ENCODE measurements around the gene TTC28. TPM values are rescaled to one million over a fixed set of nuclear protein-coding genes. Genes with fewer than 3 reads are reported as not detected.

TTC28 gene
- total and polyA plus RNA-seq, 10 of the 15 experiments (the other 5 are each of a cell fraction or from before 2014, with no cell fraction given) = 0.15 to 8.4 (median 1.4) TPM

DNA sequence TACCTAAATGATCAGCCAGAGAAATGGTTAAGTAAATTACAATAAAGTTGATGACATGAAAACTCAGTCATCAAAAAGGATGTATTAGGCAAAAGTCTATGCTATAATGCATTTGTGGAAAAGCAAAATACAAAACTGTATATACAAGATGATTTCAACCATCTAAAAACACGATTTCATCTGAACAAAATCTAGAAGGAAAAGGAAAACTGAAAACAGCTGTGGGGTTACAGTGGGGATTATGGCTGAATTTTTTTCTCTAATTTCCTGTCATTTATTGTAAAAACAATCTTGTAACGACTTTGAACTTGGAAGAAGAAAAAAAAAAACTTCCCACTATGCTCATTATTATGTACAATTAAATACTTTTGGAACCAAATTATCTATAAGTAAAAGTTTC is 31.7 kb upstream of the TTC28 start:
- H3K4me2 ChIP-seq (ENCODE audit: control insufficient read depth, insufficient read depth) = no peak overlapping the region
- intact Hi-C loops (cut with micrococcal nuclease; ENCODE audit: unreplicated experiment) = no loop called here
- POLR2A ChIA-PET = no interaction called here

More for the DNA sequence above, 31.7 kb upstream of the TTC28 start:
- no peak for FAIRE-seq
- RAD21 ChIA-PET (ENCODE audit: unreplicated experiment) = no interaction called here
- H3K9ac ChIP-seq (ENCODE audit: control insufficient read depth, insufficient read depth, low read length) = no peak overlapping the region
- CTCF ChIA-PET = no interaction called here
- in situ Hi-C loops (cut with MboI) = no loop called here
- no TSS peak for BruUV-seq (replicated peaks)
- TF ChIP-seq CHD2 (IDR thresholded peaks at IDR 0.05; ENCODE audit: borderline replicate concordance, low read depth, low read length) (no peak), SMAD1 (IDR thresholded peaks at IDR 0.05; ENCODE audit: low read depth, partially characterized antibody) (no peak), FOXK2 (IDR thresholded peaks at IDR 0.05) (no peak), PML (IDR thresholded peaks at IDR 0.05; ENCODE audit: low read length) (no peak), PKNOX1 (IDR thresholded peaks at IDR 0.05) (no peak), NFXL1 (IDR thresholded peaks at IDR 0.05; ENCODE audit: borderline replicate concordance) (no peak), JUNB (IDR thresholded peaks at IDR 0.05) (no peak), ZNF217 (IDR thresholded peaks at IDR 0.05) (no peak), TBL1XR1 (IDR thresholded peaks at IDR 0.05; ENCODE audit: low read depth, low read length) (no peak), SREBF1 (IDR thresholded peaks at IDR 0.05; ENCODE audit: low read length) (no peak), TCF7 (IDR thresholded peaks at IDR 0.05; ENCODE audit: borderline replicate concordance) (no peak), KAT2A (conservative IDR thresholded peaks at IDR 0.05; ENCODE audit: control insufficient read depth, low read depth, low read length) (no peak), ZBTB40 (IDR thresholded peaks at IDR 0.05; ENCODE audit: borderline replicate concordance) (no peak)
- H3K4me1 ChIP-seq (ENCODE audit: control insufficient read depth, insufficient read depth, low read length) = peaks cover 4% of the 10 kb centered on the region; the same call in 1 of the 2 replicates
- no peaks in the 10 kb centered on the region for H3K27me3 ChIP-seq (replicated peaks in 1 of 2; ENCODE audit: control insufficient read depth in 2 of 2, insufficient read depth in 2 of 2, low read length in 1 of 2)
- H3K4me3 ChIP-seq = no peak overlapping the region
- no peak for DNase-seq (ENCODE audit: low read depth, low spot score)
- H3K79me2 ChIP-seq (ENCODE audit: control insufficient read depth, insufficient read depth, low read length) = no peaks in the 10 kb centered on the region
- H3K36me3 ChIP-seq (ENCODE audit: control insufficient read depth in 2 of 2, insufficient read depth in 2 of 2, low read length in 1 of 2) = no peaks in the 10 kb centered on the region; a peak in 2 of 4 replicates
- no peak for ATAC-seq
- H4K20me1 ChIP-seq (ENCODE audit: control insufficient read depth, insufficient read depth) = no peaks in the 10 kb centered on the region
- SMC1A ChIA-PET (ENCODE audit: uncharacterized antibody, unreplicated experiment) = no interaction called here
- H3K27ac ChIP-seq (ENCODE audit: control insufficient read depth, insufficient read depth) = no peak overlapping the region
- no peak overlapping the region for H2AFZ ChIP-seq (ENCODE audit: control insufficient read depth, low read depth, low read length)
- WGBS (ENCODE audit: insufficient coverage, insufficient replicate concordance, low lambda C conversion rate, missing lambda C conversion rate) = 73% methylated on average over 2 of the region's 2 CpGs
- no peaks in the 10 kb centered on the region for H3K9me3 ChIP-seq (replicated peaks; ENCODE audit: control insufficient read depth, insufficient read depth, low read length)

Measured in GM12878 (cell line).